HL-60 (cell line): ENCODE data around the gene SPATA13.

Source experiments
- DNase-seq, 2 experiments: peaks; one replicate each; pipeline ENCODE4 v3.0.0-alpha.2; 2010 to 2020; ENCODE audit warnings: low read depth in 1 of 2, low spot score in 1 of 2
- H3K27ac ChIP-seq: fragments of 250-450 bp; sonication (Bioruptor Pico); replicated peaks from 2 replicates; pipeline ENCODE4 v1.5.1; 2020; ENCODE audit warnings: mild to moderate bottlenecking, moderate library complexity
- H3K27me3 ChIP-seq: fragments of 250-450 bp; sonication (Bioruptor Pico); 2 replicates; pipeline ENCODE4 v1.5.1; 2021; ENCODE audit warnings: mild to moderate bottlenecking, moderate library complexity; ENCODE audit not compliant: insufficient read depth, poor library complexity, severe bottlenecking
- H3K4me3 ChIP-seq: replicated peaks from 2 replicates; pipeline ENCODE4 v1.5.1; 2011; ENCODE audit warnings: mild to moderate bottlenecking, control low read depth, low read length; ENCODE audit not compliant: insufficient read depth
- GABPA ChIP-seq: IDR thresholded peaks from 2 replicates; pipeline ENCODE4 v1.6.1; 2012; ENCODE audit warnings: low read depth
- POLR2AphosphoS5 ChIP-seq: IDR thresholded peaks from 2 replicates; pipeline ENCODE4 v1.6.1; 2012; ENCODE audit warnings: low read depth
- SPI1 ChIP-seq: IDR thresholded peaks from 2 replicates; pipeline ENCODE4 v1.6.1; 2012; ENCODE audit warnings: low read depth, mild to moderate bottlenecking, borderline replicate concordance
- TF ChIP-seq, protein P1 (sequence below): IDR thresholded peaks from 2 replicates; pipeline ENCODE4 v1.6.1; 2012; ENCODE audit warnings: low read depth; ENCODE audit not compliant: insufficient replicate concordance
- TF ChIP-seq, protein P2 (sequence below): IDR thresholded peaks from one replicate; pipeline ENCODE4 v1.5.1; 2011; ENCODE audit warnings: low read length, control low read depth, inconsistent platforms; ENCODE audit not compliant: insufficient read depth

The SPATA13 gene

DNA sequence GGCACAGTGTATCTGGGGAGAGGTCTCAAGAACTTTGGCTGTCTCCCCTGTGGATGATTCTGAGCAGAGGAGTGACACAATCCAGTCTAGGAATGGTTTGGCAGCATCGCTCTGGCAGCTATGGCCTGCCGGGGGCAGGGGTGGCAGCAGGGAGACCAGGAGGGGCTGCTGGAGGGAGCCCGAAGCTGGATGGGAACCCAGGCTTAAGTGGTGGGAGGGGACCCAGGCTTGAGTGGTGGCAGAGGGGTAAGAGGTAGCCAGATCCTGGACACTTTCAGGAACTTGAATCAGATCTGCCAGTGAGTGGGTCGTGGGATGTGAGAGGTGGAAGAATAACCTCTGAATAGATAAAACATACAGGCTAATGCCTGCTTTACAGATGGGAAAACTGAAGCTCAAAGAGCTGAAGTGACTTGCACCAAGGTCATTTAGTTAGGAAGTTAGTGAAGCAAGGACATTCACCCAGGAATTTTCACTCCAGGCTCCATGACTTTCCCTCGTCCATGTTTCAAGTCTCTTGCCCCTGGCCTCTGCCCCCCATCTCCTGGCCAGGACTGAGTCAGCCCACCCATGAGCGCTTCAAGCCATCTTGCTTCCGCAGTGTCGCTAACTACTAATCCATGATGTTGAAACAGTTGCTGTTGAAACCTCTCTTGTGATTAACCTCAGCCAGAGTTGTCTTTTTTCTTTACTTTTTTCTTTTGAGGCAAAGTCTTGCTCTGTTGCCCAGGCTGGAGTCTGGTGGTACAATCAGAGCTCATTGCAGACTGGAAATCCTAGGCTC lies 119.0 kb downstream of the SPATA13 start:
- TF ChIP-seq SPI1 (no peak), GABPA (no peak), POLR2AphosphoS5 (no peak)
- TF ChIP-seq, protein P1, sequence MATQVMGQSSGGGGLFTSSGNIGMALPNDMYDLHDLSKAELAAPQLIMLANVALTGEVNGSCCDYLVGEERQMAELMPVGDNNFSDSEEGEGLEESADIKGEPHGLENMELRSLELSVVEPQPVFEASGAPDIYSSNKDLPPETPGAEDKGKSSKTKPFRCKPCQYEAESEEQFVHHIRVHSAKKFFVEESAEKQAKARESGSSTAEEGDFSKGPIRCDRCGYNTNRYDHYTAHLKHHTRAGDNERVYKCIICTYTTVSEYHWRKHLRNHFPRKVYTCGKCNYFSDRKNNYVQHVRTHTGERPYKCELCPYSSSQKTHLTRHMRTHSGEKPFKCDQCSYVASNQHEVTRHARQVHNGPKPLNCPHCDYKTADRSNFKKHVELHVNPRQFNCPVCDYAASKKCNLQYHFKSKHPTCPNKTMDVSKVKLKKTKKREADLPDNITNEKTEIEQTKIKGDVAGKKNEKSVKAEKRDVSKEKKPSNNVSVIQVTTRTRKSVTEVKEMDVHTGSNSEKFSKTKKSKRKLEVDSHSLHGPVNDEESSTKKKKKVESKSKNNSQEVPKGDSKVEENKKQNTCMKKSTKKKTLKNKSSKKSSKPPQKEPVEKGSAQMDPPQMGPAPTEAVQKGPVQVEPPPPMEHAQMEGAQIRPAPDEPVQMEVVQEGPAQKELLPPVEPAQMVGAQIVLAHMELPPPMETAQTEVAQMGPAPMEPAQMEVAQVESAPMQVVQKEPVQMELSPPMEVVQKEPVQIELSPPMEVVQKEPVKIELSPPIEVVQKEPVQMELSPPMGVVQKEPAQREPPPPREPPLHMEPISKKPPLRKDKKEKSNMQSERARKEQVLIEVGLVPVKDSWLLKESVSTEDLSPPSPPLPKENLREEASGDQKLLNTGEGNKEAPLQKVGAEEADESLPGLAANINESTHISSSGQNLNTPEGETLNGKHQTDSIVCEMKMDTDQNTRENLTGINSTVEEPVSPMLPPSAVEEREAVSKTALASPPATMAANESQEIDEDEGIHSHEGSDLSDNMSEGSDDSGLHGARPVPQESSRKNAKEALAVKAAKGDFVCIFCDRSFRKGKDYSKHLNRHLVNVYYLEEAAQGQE = no peak
- H3K27me3 ChIP-seq = no peaks in the 10 kb centered on the region
- H3K27ac ChIP-seq = no peak overlapping the region
- no peak for DNase-seq
- no peak overlapping the region for H3K4me3 ChIP-seq

DNA sequence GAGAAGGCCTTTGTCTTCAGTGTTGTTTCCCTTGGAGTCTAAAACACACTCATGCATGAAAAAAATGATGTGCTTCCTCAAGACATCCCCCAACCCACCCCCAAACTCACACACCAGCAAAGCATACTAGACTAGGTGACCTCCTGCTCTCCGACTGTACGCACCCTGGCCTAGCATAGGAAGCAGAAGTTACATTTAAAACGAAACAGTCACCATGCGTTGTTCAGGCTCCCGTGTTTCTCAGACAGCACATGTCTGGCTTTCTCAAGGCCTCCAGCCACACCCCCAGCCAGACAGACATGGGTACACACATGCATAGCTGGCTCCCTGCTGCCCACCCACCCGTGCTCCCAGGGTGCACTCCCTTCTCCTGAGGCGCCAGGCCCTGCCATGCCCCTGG lies 120.2 kb downstream of the SPATA13 start:
- Histone ChIP-seq H3K27me3 (no peaks in the 10 kb centered on the region), H3K27ac (no peak overlapping the region), H3K4me3 (no peak overlapping the region)
- DNase-seq = peak in 1 of 2 experiments; percentile 15
- TF ChIP-seq GABPA (no peak), POLR2AphosphoS5 (no peak), SPI1 (no peak)
- TF ChIP-seq, protein P1 = no peak
- TF ChIP-seq, protein P2, sequence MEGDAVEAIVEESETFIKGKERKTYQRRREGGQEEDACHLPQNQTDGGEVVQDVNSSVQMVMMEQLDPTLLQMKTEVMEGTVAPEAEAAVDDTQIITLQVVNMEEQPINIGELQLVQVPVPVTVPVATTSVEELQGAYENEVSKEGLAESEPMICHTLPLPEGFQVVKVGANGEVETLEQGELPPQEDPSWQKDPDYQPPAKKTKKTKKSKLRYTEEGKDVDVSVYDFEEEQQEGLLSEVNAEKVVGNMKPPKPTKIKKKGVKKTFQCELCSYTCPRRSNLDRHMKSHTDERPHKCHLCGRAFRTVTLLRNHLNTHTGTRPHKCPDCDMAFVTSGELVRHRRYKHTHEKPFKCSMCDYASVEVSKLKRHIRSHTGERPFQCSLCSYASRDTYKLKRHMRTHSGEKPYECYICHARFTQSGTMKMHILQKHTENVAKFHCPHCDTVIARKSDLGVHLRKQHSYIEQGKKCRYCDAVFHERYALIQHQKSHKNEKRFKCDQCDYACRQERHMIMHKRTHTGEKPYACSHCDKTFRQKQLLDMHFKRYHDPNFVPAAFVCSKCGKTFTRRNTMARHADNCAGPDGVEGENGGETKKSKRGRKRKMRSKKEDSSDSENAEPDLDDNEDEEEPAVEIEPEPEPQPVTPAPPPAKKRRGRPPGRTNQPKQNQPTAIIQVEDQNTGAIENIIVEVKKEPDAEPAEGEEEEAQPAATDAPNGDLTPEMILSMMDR = no peak

DNA sequence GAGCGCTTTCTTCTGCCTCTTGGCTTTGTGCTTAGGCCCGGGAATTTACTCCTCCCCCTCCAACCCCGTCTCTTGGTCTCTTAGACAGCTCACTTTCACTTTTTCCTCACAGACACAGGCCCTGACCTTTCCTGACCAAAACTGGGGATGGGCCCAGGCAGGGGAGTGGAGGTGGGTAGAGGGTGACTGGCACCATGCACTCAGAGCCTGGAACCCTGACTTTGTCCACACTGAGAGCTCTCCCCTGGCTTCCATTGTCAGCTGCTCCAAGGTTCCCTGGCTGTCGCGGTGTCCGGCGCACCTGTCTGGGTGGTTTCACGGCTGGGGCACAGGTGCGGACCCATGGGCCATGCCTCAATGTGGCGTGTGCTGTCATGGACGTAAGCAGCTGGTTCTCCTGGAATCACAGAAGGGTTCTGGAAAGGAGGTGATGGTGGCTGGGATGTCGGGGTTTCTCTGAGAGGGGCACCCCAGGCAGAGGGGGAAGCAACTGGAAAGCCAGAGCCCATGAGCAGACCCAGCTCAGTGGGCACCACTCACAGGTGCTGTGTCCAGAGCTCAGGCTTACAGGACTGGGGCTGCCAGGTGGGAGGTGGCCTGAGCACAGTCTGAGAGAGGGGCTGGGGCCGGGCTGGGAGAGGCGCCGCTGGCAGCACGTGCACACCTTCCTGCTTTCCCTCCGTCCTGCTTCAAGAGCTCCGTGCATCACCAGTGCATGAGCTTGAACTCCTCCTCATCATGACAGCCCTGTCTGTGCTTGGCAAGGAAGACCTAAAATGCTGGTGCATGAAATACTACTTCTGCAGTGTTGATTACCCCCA lies 120.9 kb downstream of the SPATA13 start:
- DNase-seq = no peak
- Histone ChIP-seq H3K27ac (no peak overlapping the region), H3K4me3 (no peak overlapping the region), H3K27me3 (no peaks in the 10 kb centered on the region)
- TF ChIP-seq, protein P2 = no peak
- TF ChIP-seq POLR2AphosphoS5 (no peak), GABPA (no peak), SPI1 (no peak)
- TF ChIP-seq, protein P1 = no peak
